ENCODE data around the gene GUCY1A2.
A peak's percentile ranks its signal among the peaks of the same experiment; 100 is the strongest.

The GUCY1A2 gene

DNA sequence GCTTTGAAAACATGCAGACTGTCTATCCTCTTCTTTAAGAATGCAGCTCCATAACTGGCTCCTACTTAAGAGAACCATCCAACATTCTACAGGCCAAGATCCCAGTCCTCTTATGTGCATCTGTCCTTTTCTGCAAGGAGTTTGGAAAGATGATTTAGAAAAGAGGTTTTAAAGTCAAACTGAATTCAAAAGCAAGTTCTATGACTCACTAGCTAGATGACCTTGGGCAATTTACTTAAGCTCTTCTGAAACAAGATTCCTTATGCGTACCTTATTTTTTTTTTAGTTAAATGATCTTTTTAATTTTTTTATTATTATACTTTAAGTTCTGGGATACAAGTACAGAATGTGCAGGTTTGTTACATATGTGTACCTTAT is 29.2 kb downstream of the GUCY1A2 start:
- in situ Hi-C loops (cut with MboI; ENCODE audit: low sequenced_read_pairs, unreplicated experiment): no loop called here
- no peak for DNase-seq (ENCODE audit: low spot score)
- TF ChIP-seq, protein P1, sequence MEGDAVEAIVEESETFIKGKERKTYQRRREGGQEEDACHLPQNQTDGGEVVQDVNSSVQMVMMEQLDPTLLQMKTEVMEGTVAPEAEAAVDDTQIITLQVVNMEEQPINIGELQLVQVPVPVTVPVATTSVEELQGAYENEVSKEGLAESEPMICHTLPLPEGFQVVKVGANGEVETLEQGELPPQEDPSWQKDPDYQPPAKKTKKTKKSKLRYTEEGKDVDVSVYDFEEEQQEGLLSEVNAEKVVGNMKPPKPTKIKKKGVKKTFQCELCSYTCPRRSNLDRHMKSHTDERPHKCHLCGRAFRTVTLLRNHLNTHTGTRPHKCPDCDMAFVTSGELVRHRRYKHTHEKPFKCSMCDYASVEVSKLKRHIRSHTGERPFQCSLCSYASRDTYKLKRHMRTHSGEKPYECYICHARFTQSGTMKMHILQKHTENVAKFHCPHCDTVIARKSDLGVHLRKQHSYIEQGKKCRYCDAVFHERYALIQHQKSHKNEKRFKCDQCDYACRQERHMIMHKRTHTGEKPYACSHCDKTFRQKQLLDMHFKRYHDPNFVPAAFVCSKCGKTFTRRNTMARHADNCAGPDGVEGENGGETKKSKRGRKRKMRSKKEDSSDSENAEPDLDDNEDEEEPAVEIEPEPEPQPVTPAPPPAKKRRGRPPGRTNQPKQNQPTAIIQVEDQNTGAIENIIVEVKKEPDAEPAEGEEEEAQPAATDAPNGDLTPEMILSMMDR (IDR thresholded peaks at IDR 0.05; ENCODE audit: borderline replicate concordance, control extremely low read depth, extremely low read depth, insufficient read depth, missing control alignments): no peak

GRCh38 chr11:106988151-106989077 is 29.9 kb downstream of the GUCY1A2 start:
- in situ Hi-C loops (cut with MboI; ENCODE audit: low sequenced_read_pairs, unreplicated experiment): no loop called here
- peak; percentile 4 for DNase-seq (ENCODE audit: low spot score)
- TF ChIP-seq, protein P1 (IDR thresholded peaks at IDR 0.05; ENCODE audit: borderline replicate concordance, control extremely low read depth, extremely low read depth, insufficient read depth, missing control alignments): no peak

DNA sequence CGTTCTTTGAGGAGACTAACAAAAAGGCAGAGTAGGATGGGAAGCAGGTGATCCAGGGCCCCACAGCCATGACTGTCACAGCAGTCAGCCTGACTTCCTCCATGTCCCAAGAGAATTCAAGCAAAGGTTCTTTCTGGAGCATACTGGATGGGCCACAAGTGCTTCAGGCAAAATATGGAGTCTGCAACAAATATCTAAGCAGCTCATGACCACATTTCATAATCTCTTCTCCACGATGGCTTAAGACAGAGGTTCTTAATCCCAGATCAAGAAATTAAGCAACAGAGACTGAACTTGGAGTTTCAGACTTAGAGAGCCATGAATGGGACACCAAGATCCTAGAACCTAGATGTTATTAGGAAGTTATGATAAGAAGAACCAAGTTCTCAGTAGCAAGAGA is 31.6 kb downstream of the GUCY1A2 start:
- no peak for DNase-seq (ENCODE audit: low spot score)
- in situ Hi-C loops (cut with MboI; ENCODE audit: low sequenced_read_pairs, unreplicated experiment): no loop called here

GRCh38 chr11:106986261-106986660 is 32.0 kb downstream of the GUCY1A2 start:
- in situ Hi-C loops (cut with MboI; ENCODE audit: low sequenced_read_pairs, unreplicated experiment): no loop called here
- DNase-seq (ENCODE audit: low spot score): no peak
- TF ChIP-seq, protein P1 (IDR thresholded peaks at IDR 0.05; ENCODE audit: borderline replicate concordance, control extremely low read depth, extremely low read depth, insufficient read depth, missing control alignments): no peak

More for the DNA sequence above, 31.6 kb downstream of the GUCY1A2 start:
- TF ChIP-seq, protein P1 (IDR thresholded peaks at IDR 0.05; ENCODE audit: borderline replicate concordance, control extremely low read depth, extremely low read depth, insufficient read depth, missing control alignments): no peak

DNA sequence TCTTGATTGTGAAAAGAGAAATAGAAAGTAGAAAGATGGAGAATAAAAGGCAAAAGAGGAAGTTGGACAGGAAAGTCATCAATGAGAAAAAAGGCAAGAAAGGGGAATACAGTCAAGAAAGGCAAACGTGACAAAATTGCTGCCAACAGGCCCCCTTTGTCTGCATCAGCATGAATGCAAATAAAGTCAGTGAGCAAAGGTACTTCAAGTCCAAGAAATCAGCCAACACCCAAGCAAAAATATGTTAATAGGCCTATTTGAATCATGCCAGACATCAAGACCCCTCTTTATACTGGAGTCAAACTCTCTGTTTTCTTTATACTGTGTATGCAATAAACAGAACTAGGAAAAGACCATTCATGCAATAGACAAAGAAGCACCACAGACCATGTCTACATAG is 34.3 kb downstream of the GUCY1A2 start:
- TF ChIP-seq, protein P1 (IDR thresholded peaks at IDR 0.05; ENCODE audit: borderline replicate concordance, control extremely low read depth, extremely low read depth, insufficient read depth, missing control alignments): no peak
- DNase-seq (ENCODE audit: low spot score): no peak
- in situ Hi-C loops (cut with MboI; ENCODE audit: low sequenced_read_pairs, unreplicated experiment): no loop called here

- no peak for DNase-seq (ENCODE audit: low spot score)
- TF ChIP-seq, protein P1 (IDR thresholded peaks at IDR 0.05; ENCODE audit: borderline replicate concordance, control extremely low read depth, extremely low read depth, insufficient read depth, missing control alignments): no peak
- in situ Hi-C loops (cut with MboI; ENCODE audit: low sequenced_read_pairs, unreplicated experiment): no loop called here
These were observed 35.0 kb downstream of the GUCY1A2 start for GRCh38 chr11:106983261-106983660.
